Endothelial cell of umbilical vein (primary cell): ENCODE results near the gene CD99L2. TPM values are rescaled to one million over a fixed set of nuclear protein-coding genes. Genes with fewer than 3 reads are reported as not detected.

Experiments used
- BruUV-seq: library from RNA; stranded (reverse); fragments of 400-500 nt; replicated peaks from 2 replicates; lab custom pipeline; 2021; lab: Mats Ljungman, UMichigan
- CTCF ChIA-PET: fragments of 300-600, 350-600 bp; sonication (Branson Sonifier 250); formaldehyde crosslinking; loops from one replicate; lab custom pipeline; 2021; ENCODE audit warnings: antibody characterized with exemption, inconsistent platforms; lab: Charles Lee
- POLR2A ChIA-PET: fragments of 300-600, 350-600 bp; sonication (Branson Sonifier 250); formaldehyde crosslinking; loops from one replicate; lab custom pipeline; 2021; ENCODE audit warnings: antibody characterized with exemption, inconsistent platforms; lab: Charles Lee
- DNase-seq: peaks from one replicate; pipeline ENCODE4 v3.0.0-alpha.2; 2011; ENCODE audit warnings: low read depth, low spot score
- FAIRE-seq: peaks from 2 replicates; lab custom pipeline; 2011; peaks lifted over from hg19 to GRCh38; lab: Jason Lieb, UNC
- H2AFZ ChIP-seq: 2 replicates; pipeline ENCODE4 v1.6.0; 2012; ENCODE audit warnings: low read depth, low read length, control low read depth, inconsistent platforms
- H3K27ac ChIP-seq: 2 replicates; pipeline ENCODE4 v1.5.1; 2011; ENCODE audit warnings: low read depth, mild to moderate bottlenecking, control low read depth, low read length, moderate library complexity; ENCODE audit not compliant: insufficient read depth
- H3K27me3 ChIP-seq, 2 experiments: 2 replicates each; pipeline versions ENCODE4 v1.6.0 to v1.6.1; 2011; ENCODE audit warnings: low read length in 2 of 2, mixed read lengths in 1 of 2; ENCODE audit not compliant: control insufficient read depth in 2 of 2, insufficient read depth in 2 of 2
- H3K36me3 ChIP-seq, 2 experiments: 2 replicates in 1 of 2; 3 replicates in 1 of 2; pipeline ENCODE4 v1.5.1; 2011; ENCODE audit warnings: low read length in 2 of 2, mild to moderate bottlenecking in 1 of 2, moderate library complexity in 1 of 2; ENCODE audit not compliant: control insufficient read depth in 2 of 2, insufficient read depth in 2 of 2; ENCODE audit errors: extremely low read depth in 1 of 2
- H3K4me1 ChIP-seq: 3 replicates; pipeline ENCODE4 v1.5.1; 2011; ENCODE audit warnings: mild to moderate bottlenecking, low read length; ENCODE audit not compliant: control insufficient read depth, insufficient read depth; ENCODE audit errors: extremely low read depth
- H3K4me2 ChIP-seq: 2 replicates; pipeline ENCODE4 v1.6.1; 2011; ENCODE audit warnings: low read length, control low read depth, mixed read lengths; ENCODE audit not compliant: insufficient read depth
- H3K4me3 ChIP-seq, 3 experiments: fragments of 200-600 bp in 1 of 3; sonication (generic), shearing (Covaris generic) in 1 of 3; replicated peaks in 1 of 3; 2 replicates each; pipeline ENCODE4 v1.5.1; 2011 to 2016; ENCODE audit warnings: control low read depth in 3 of 3, low read length in 3 of 3, mild to moderate bottlenecking in 2 of 3, inconsistent platforms in 1 of 3, low read depth in 1 of 3, moderate library complexity in 1 of 3; ENCODE audit not compliant: insufficient read depth in 1 of 3
- H3K79me2 ChIP-seq: 2 replicates; pipeline ENCODE4 v1.6.0; 2012; ENCODE audit warnings: low read length, inconsistent platforms; ENCODE audit not compliant: control insufficient read depth, insufficient read depth
- H3K9ac ChIP-seq: replicated peaks from 2 replicates; pipeline ENCODE3; 2011; ENCODE audit warnings: low read length, control low read depth; ENCODE audit not compliant: insufficient read depth; ENCODE audit errors: extremely low read depth
- H3K9me1 ChIP-seq: replicated peaks from 3 replicates; pipeline ENCODE4 v1.6.0; 2011; ENCODE audit warnings: mild to moderate bottlenecking, low read length; ENCODE audit not compliant: control insufficient read depth, insufficient read depth; ENCODE audit errors: extremely low read depth
- H3K9me3 ChIP-seq: replicated peaks from 2 replicates; pipeline ENCODE4 v1.5.1; 2012; ENCODE audit warnings: low read length, inconsistent platforms; ENCODE audit not compliant: control insufficient read depth, insufficient read depth
- H4K20me1 ChIP-seq: replicated peaks from 2 replicates; pipeline ENCODE3; 2011; ENCODE audit warnings: mild to moderate bottlenecking, low read length; ENCODE audit not compliant: control insufficient read depth, insufficient read depth; ENCODE audit errors: extremely low read depth
- EZH2 ChIP-seq: IDR thresholded peaks from 2 replicates; pipeline ENCODE4 v1.6.1; 2012; ENCODE audit warnings: borderline replicate concordance, low read depth, mild to moderate bottlenecking, moderate library complexity, low read length, inconsistent platforms; ENCODE audit not compliant: severe bottlenecking
- FOS ChIP-seq: IDR thresholded peaks from 2 replicates; pipeline ENCODE4 v1.6.1; 2011; ENCODE audit warnings: mild to moderate bottlenecking, low read length, moderate library complexity, borderline replicate concordance; ENCODE audit not compliant: insufficient read depth
- GATA2 ChIP-seq: IDR thresholded peaks from 2 replicates; pipeline ENCODE4 v1.7.0; 2011; ENCODE audit warnings: low read depth, mild to moderate bottlenecking, moderate library complexity, mixed read lengths, low read length; ENCODE audit not compliant: insufficient read length, insufficient read depth
- JUN ChIP-seq: IDR thresholded peaks from 2 replicates; pipeline ENCODE4 v1.6.1; 2011; ENCODE audit warnings: borderline replicate concordance, low read depth; ENCODE audit not compliant: insufficient read length, insufficient read depth
- MYC ChIP-seq: IDR thresholded peaks from one replicate; pipeline ENCODE4 v1.6.1; 2011; ENCODE audit warnings: mild to moderate bottlenecking, low read depth, low read length
- POLR2A ChIP-seq: IDR thresholded peaks from 2 replicates; pipeline ENCODE4 v1.6.1; 2012; ENCODE audit warnings: low read depth, mild to moderate bottlenecking, control low read depth, low read length
- POLR2AphosphoS5 ChIP-seq: IDR thresholded peaks from 2 replicates; pipeline ENCODE4 v1.6.1; 2012; ENCODE audit warnings: low read depth, mild to moderate bottlenecking, control low read depth, low read length, moderate library complexity; ENCODE audit not compliant: insufficient read depth
- dilution Hi-C: fragments of 300-500 bp; cut with MboI; formaldehyde crosslinking; loops from one replicate; pipeline ENCODE4 v1.15.0; 2019; ENCODE audit warnings: low sequenced_read_pairs; ENCODE audit not compliant: extremely low pct_ligation_motif_present
- intact Hi-C: fragments of 100-400 bp; cut with micrococcal nuclease; formaldehyde crosslinking; loops from one replicate; pipeline ENCODE4 v1.10.0; 2022
- polyA plus RNA-seq, 4 experiments: library from polyadenylated mRNA; depleted of rRNA in 3 of 4; stranded (reverse) in 3 of 4; unstranded in 1 of 4; fragments of >200 nt; gene quantifications; 2 replicates each; pipeline versions ENCODE4 v1.2.1 to v1.2.3, GENCODE V29; 2011 to 2012; ENCODE audit warnings: missing spikeins in 1 of 4
- total RNA-seq: library from RNA; stranded (reverse); gene quantifications from 2 replicates; pipeline ENCODE4 v1.2.3, GENCODE V29; 2021
- TF ChIP-seq, protein P1 (sequence below): IDR thresholded peaks from 2 replicates; pipeline ENCODE4 v1.6.1; 2011; ENCODE audit not compliant: insufficient read depth, insufficient read length
- TF ChIP-seq, protein P2 (sequence below), 2 donors: IDR thresholded peaks; 1 replicate in 1 of 2; 2 replicates in 1 of 2; pipeline ENCODE4 v1.5.1; 2011; ENCODE audit warnings: low read length in 2 of 2, mild to moderate bottlenecking in 2 of 2, moderate library complexity in 2 of 2, control low read depth in 1 of 2, inconsistent platforms in 1 of 2, low read depth in 1 of 2; ENCODE audit not compliant: insufficient read depth in 1 of 2; ENCODE audit errors: extremely low read depth in 1 of 2

CD99L2 gene
- total and polyA plus RNA-seq, 2 donors (not counting 3 experiments of a cell fraction or from before 2014, with no cell fraction given): 33.2 to 43.4 TPM

DNA sequence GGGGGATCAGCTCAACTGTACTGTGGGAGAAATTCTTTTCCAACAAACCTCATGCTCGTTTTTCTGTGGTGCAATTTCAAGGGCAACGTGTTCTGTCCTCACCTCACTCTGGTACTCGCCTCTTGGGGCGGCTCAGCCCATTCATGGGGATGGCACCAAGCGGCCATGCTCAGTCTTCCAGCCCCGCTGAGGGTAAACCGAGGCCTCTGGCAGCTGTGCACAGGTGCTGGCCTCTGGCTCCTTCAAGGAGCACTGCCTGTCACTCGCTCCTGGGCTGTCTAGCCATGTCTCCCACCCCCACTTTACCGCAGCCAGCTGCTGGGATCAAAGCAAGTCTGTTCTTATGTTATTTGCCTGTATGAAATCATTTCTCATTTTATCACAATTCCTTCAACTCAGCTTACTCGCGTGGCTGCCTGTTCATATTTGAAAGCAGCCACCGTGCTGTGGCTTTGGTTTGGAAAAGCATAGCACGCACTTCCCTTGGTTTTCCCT is 135.1 kb downstream of the CD99L2 start:
- H3K79me2 ChIP-seq: no peaks in the 10 kb centered on the region
- dilution Hi-C loops (no loop called here), intact Hi-C loops (no loop called here)
- no peaks in the 10 kb centered on the region for H3K4me1 ChIP-seq
- CTCF ChIA-PET: interaction anchor here (1.2 to 1.9 kb wide), 2 partner anchors 9 to 319 kb away, joined by 4 to 6 read pairs; no protein-coding TSS in a partner anchor
- no peak overlapping the region for H2AFZ ChIP-seq
- no peaks in the 10 kb centered on the region for H4K20me1 ChIP-seq
- no peak overlapping the region for H3K9ac ChIP-seq
- H3K9me1 ChIP-seq: no peaks in the 10 kb centered on the region
- peaks cover 0 to 3% of the 10 kb centered on the region in 2 experiments for H3K36me3 ChIP-seq
- no peaks in the 10 kb centered on the region for H3K27me3 ChIP-seq
- H3K9me3 ChIP-seq: no peaks in the 10 kb centered on the region
- POLR2A ChIA-PET: no interaction called here
- DNase-seq (no peak), FAIRE-seq (no peak)
- no peak overlapping the region for H3K4me2 ChIP-seq
- H3K27ac ChIP-seq: no peak overlapping the region
- H3K4me3 ChIP-seq: no peak overlapping the region
- BruUV-seq: no TSS peak
- TF ChIP-seq POLR2AphosphoS5: no peak
- TF ChIP-seq, protein P1, sequence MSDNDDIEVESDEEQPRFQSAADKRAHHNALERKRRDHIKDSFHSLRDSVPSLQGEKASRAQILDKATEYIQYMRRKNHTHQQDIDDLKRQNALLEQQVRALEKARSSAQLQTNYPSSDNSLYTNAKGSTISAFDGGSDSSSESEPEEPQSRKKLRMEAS: no peak
- no peak for TF ChIP-seq MYC

DNA sequence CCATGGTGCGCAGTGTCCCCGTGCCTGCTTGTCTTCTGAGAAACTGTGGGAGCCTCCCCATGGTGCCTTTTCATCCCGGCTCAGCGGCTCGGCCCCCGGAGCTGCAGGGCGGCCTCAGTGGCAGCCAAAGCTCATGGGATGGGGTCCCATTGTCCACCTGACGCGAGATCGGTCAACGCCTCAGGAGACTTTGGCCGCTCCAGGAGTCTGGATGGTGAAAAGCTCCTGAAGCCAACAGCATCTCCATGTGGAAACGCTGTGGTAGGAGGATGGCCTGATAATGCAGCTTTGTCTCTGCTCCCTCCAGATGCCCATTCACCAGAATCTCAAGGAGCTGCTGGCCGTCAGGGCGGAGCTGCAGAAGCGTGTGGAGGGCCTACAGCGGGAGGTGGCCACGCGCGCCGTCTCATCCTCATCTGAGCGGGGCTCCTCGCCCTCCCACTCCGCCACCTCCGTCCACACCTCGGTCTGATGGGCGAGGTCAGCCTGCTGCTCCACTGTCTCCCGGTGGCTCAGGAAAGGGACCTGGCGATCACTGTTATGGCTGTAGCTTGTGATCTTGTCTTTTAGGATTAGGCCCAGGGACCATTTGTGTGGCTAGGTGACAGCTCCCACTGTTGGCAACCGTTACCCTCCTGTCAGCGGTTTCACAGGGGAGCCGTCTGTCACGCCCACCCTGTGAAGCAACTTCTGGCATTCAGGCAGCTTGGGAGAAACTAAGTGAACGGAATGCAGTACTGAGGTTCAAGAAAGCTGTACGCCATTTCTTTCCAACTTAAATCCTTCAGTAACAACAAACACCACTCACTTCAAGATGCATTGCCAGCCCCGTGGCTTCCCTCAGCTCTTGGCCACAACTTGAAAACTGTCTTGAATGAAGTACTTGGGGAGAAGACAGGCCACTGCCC is 136.0 kb downstream of the CD99L2 start:
- ChIA-PET POLR2A (no interaction called here), CTCF (interaction anchor here (2.3 kb wide), 1 partner anchor 10 kb away, joined by 17 read pairs; no protein-coding TSS in a partner anchor)
- dilution Hi-C loops (no loop called here), intact Hi-C loops (no loop called here)
- FAIRE-seq (no peak), DNase-seq (no peak)
- H3K79me2 ChIP-seq: no peaks in the 10 kb centered on the region
- H3K4me3 ChIP-seq: no peak overlapping the region
- no peak overlapping the region for H3K27ac ChIP-seq
- H3K9me3 ChIP-seq: no peaks in the 10 kb centered on the region
- no TSS peak for BruUV-seq
- no peaks in the 10 kb centered on the region for H3K9me1 ChIP-seq
- H3K4me1 ChIP-seq: no peaks in the 10 kb centered on the region
- TF ChIP-seq GATA2: no peak
- no peak for TF ChIP-seq JUN
- TF ChIP-seq EZH2: no peak
- TF ChIP-seq, protein P2, sequence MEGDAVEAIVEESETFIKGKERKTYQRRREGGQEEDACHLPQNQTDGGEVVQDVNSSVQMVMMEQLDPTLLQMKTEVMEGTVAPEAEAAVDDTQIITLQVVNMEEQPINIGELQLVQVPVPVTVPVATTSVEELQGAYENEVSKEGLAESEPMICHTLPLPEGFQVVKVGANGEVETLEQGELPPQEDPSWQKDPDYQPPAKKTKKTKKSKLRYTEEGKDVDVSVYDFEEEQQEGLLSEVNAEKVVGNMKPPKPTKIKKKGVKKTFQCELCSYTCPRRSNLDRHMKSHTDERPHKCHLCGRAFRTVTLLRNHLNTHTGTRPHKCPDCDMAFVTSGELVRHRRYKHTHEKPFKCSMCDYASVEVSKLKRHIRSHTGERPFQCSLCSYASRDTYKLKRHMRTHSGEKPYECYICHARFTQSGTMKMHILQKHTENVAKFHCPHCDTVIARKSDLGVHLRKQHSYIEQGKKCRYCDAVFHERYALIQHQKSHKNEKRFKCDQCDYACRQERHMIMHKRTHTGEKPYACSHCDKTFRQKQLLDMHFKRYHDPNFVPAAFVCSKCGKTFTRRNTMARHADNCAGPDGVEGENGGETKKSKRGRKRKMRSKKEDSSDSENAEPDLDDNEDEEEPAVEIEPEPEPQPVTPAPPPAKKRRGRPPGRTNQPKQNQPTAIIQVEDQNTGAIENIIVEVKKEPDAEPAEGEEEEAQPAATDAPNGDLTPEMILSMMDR (IDR thresholded peaks at IDR 0.05; ENCODE audit: extremely low read depth in 1 of 2, insufficient read depth in 1 of 2, low read depth in 1 of 2, low read length in 2 of 2): no peak
- TF ChIP-seq MYC: no peak
- TF ChIP-seq POLR2A: no peak
- no peak for TF ChIP-seq POLR2AphosphoS5
- TF ChIP-seq, protein P1: no peak
- TF ChIP-seq FOS: no peak
- no peaks in the 10 kb centered on the region for H3K27me3 ChIP-seq
- no peak overlapping the region for H2AFZ ChIP-seq
- H3K36me3 ChIP-seq: peaks cover 0 to 3% of the 10 kb centered on the region in 2 experiments
- no peaks in the 10 kb centered on the region for H4K20me1 ChIP-seq
- no peak overlapping the region for H3K9ac ChIP-seq
- no peak overlapping the region for H3K4me2 ChIP-seq
